ENCODE measurements around the gene AGAP2.

- TF ChIP-seq ZNF146 (CRISPR knock-in tag; IDR thresholded peaks at IDR 0.05; ENCODE audit: unreplicated experiment) (no peak), ATF1 (CRISPR knock-in tag; IDR thresholded peaks at IDR 0.05) (no peak), ATF1 (tag; IDR thresholded peaks at IDR 0.05) (no peak), CTCF (IDR thresholded peaks at IDR 0.05 in 2 of 3, conservative IDR thresholded peaks at IDR 0.05 in 1 of 3; ENCODE audit: insufficient read depth in 2 of 3, low read depth in 1 of 3, low read length in 3 of 3) (no peak), ZNF224 (CRISPR knock-in tag; IDR thresholded peaks at IDR 0.05) (no peak), TCF7 (IDR thresholded peaks at IDR 0.05; ENCODE audit: borderline replicate concordance) (no peak), LEF1 (IDR thresholded peaks at IDR 0.05) (no peak), E2F4 (CRISPR knock-in tag; IDR thresholded peaks at IDR 0.05; ENCODE audit: low read depth) (no peak), KLF10 (CRISPR knock-in tag; IDR thresholded peaks at IDR 0.05) (no peak), ZBTB33 (CRISPR knock-in tag; IDR thresholded peaks at IDR 0.05) (no peak; the same call in 1 of the 2 replicates), POLR2A (conservative IDR thresholded peaks at IDR 0.05) (no peak), ZNF274 (IDR thresholded peaks at IDR 0.05; ENCODE audit: borderline replicate concordance, low read depth, low read length) (no peak), RBBP5 (IDR thresholded peaks at IDR 0.05; ENCODE audit: borderline replicate concordance, insufficient read depth, low read length, poor library complexity, severe bottlenecking) (no peak), SMARCB1 (IDR thresholded peaks at IDR 0.05; ENCODE audit: insufficient read length, low read depth) (no peak)
Measured at GRCh38 chr12:57750561-57751431, 12.3 kb upstream of the AGAP2 start.
